ENCODE data around the gene RPL10.

RPL10 gene

GRCh38 chrX:154358829-154359228, 39.3 kb upstream of the RPL10 start:
- no peak for ATAC-seq
- no peak for TF ChIP-seq ZFP30 (CRISPR knock-in tag; IDR thresholded peaks at IDR 0.05)
- no peak for TF ChIP-seq ZNF70 (CRISPR knock-in tag; IDR thresholded peaks at IDR 0.05)
- TF ChIP-seq CREB5 (CRISPR knock-in tag; IDR thresholded peaks at IDR 0.05; ENCODE audit: low read depth) = no peak
- no peak for TF ChIP-seq TOX (CRISPR knock-in tag; IDR thresholded peaks at IDR 0.05; ENCODE audit: borderline replicate concordance)
- TF ChIP-seq BACH2 (CRISPR knock-in tag; IDR thresholded peaks at IDR 0.05; ENCODE audit: borderline replicate concordance) = no peak
- no peak for TF ChIP-seq CSRNP3 (CRISPR knock-in tag; IDR thresholded peaks at IDR 0.05)
- no peak for TF ChIP-seq ZNF8 (CRISPR knock-in tag; IDR thresholded peaks at IDR 0.05)
- TF ChIP-seq POU6F1 (CRISPR knock-in tag; IDR thresholded peaks at IDR 0.05; ENCODE audit: borderline replicate concordance, low read depth) = no peak

- TF ChIP-seq ZNF565 (CRISPR knock-in tag; conservative IDR thresholded peaks at IDR 0.05; ENCODE audit: low read depth) (no peak), POU6F1 (CRISPR knock-in tag; IDR thresholded peaks at IDR 0.05; ENCODE audit: borderline replicate concordance, low read depth) (no peak), CREB5 (CRISPR knock-in tag; IDR thresholded peaks at IDR 0.05; ENCODE audit: low read depth) (no peak), TOX (CRISPR knock-in tag; IDR thresholded peaks at IDR 0.05; ENCODE audit: borderline replicate concordance) (no peak), CSDC2 (CRISPR knock-in tag; IDR thresholded peaks at IDR 0.05) (no peak), BACH2 (CRISPR knock-in tag; IDR thresholded peaks at IDR 0.05; ENCODE audit: borderline replicate concordance) (no peak), ZNF70 (CRISPR knock-in tag; IDR thresholded peaks at IDR 0.05) (no peak), RARB (CRISPR knock-in tag; IDR thresholded peaks at IDR 0.05) (no peak), ZC3H10 (CRISPR knock-in tag; IDR thresholded peaks at IDR 0.05) (no peak), ARNTL (CRISPR knock-in tag; IDR thresholded peaks at IDR 0.05; ENCODE audit: borderline replicate concordance, low read depth) (no peak), ZNF8 (CRISPR knock-in tag; IDR thresholded peaks at IDR 0.05) (no peak), ISL1 (CRISPR knock-in tag; IDR thresholded peaks at IDR 0.05) (no peak), ZFP30 (CRISPR knock-in tag; IDR thresholded peaks at IDR 0.05) (no peak), TSHZ2 (CRISPR knock-in tag; IDR thresholded peaks at IDR 0.05) (no peak), TCF4 (CRISPR knock-in tag; IDR thresholded peaks at IDR 0.05; ENCODE audit: borderline replicate concordance) (no peak), OSR1 (CRISPR knock-in tag; IDR thresholded peaks at IDR 0.05) (no peak), ESRRG (CRISPR knock-in tag; IDR thresholded peaks at IDR 0.05) (no peak), GLIS3 (CRISPR knock-in tag; IDR thresholded peaks at IDR 0.05) (no peak)
These were observed 38.6 kb upstream of the RPL10 start for GRCh38 chrX:154359362-154360154.

More at GRCh38 chrX:154359362-154360154, 38.6 kb upstream of the RPL10 start:
- ATAC-seq = no peak

Data from SK-N-SH treated with all-trans-retinoic acid at 6 μM for 48 hours (cell line).